GM23338 (cell line): Measurements from ENCODE around the gene MAOA.

Source experiments
- CREB1 ChIP-seq: fragments of 250-450 bp; sonication (Bioruptor Pico); IDR thresholded peaks from 2 replicates; pipeline ENCODE4 v1.5.0; 2020; ENCODE audit warnings: low read depth, mild to moderate bottlenecking, moderate library complexity
- CTCF ChIP-seq, 2 experiments: fragments of 200-600 bp in 1 of 2; sonication (generic) in 1 of 2; conservative IDR thresholded peaks; 2 replicates each; pipeline versions ENCODE4 v1.5.1 to v1.6.1; 2016 to 2017; ENCODE audit warnings: antibody characterized with exemption in 2 of 2, low read depth in 2 of 2, mild to moderate bottlenecking in 2 of 2, moderate library complexity in 1 of 2
- ETS1 ChIP-seq: IDR thresholded peaks from 2 replicates; pipeline ENCODE4 v1.6.1; 2016; ENCODE audit warnings: antibody characterized with exemption
- EZH2 ChIP-seq: fragments of 200-600 bp; sonication (generic); IDR thresholded peaks from one replicate; pipeline ENCODE4 v1.8.0; 2017; ENCODE audit warnings: antibody characterized with exemption, mild to moderate bottlenecking, low read depth; ENCODE audit not compliant: unreplicated experiment
- EZH2phosphoT487 ChIP-seq: fragments of 200-600 bp; sonication (generic); IDR thresholded peaks from one replicate; pipeline ENCODE4 v1.8.1; 2018; ENCODE audit warnings: antibody characterized with exemption; ENCODE audit not compliant: unreplicated experiment
- JUNB ChIP-seq: IDR thresholded peaks from one replicate; pipeline ENCODE4 v1.6.1; 2016; ENCODE audit warnings: antibody characterized with exemption; ENCODE audit not compliant: unreplicated experiment
- NANOG ChIP-seq: IDR thresholded peaks from 2 replicates; pipeline ENCODE4 v1.6.1; 2016; ENCODE audit warnings: antibody characterized with exemption, borderline replicate concordance
- POLR2AphosphoS5 ChIP-seq: IDR thresholded peaks from 2 replicates; pipeline ENCODE4 v1.6.1; 2016; ENCODE audit warnings: antibody characterized with exemption, low read depth
- REST ChIP-seq: IDR thresholded peaks from one replicate; pipeline ENCODE4 v1.6.1; 2018; ENCODE audit warnings: antibody characterized with exemption; ENCODE audit not compliant: unreplicated experiment
- STAT1 ChIP-seq: IDR thresholded peaks from one replicate; pipeline ENCODE4 v1.6.1; 2016; ENCODE audit warnings: antibody characterized with exemption; ENCODE audit not compliant: unreplicated experiment
- ZNF114 ChIP-seq: fragments of 250-450 bp; sonication (Bioruptor Pico); IDR thresholded peaks from 2 replicates; pipeline ENCODE4 v1.5.0; 2020; ENCODE audit warnings: mild to moderate bottlenecking, moderate library complexity
- ZNF331 ChIP-seq: fragments of 250-450 bp; sonication (Bioruptor Pico); IDR thresholded peaks from 2 replicates; pipeline ENCODE4 v1.5.0; 2020; ENCODE audit warnings: low read depth, mild to moderate bottlenecking, moderate library complexity
- ZNF462 ChIP-seq: fragments of 250-450 bp; sonication (Bioruptor Pico); IDR thresholded peaks from 2 replicates; pipeline ENCODE4 v1.5.0; 2020; ENCODE audit warnings: mild to moderate bottlenecking, moderate library complexity

- TF ChIP-seq CTCF (conservative IDR thresholded peaks at IDR 0.05; ENCODE audit: low read depth in 2 of 2) (no peak), REST (no peak), ZNF114 (no peak), EZH2phosphoT487 (no peak), POLR2AphosphoS5 (no peak), EZH2 (no peak), ZNF331 (CRISPR knock-in tag) (no peak), JUNB (no peak), CREB1 (no peak), ETS1 (no peak), NANOG (no peak), ZNF462 (no peak), STAT1 (no peak)
Observed at GRCh38 chrX:43758044-43758443, 101.9 kb downstream of the MAOA start.
